Gastroesophageal sphincter (tissue), 3 donors: ENCODE results near the gene IL4I1.

Experiments used
- CTCF ChIP-seq, 4 experiments: fragments of 200-600 bp in 2 of 4; fragments of 450-650 bp in 2 of 4; sonication (generic) in 1 of 4; IDR thresholded peaks; one replicate each; pipeline ENCODE4 v1.5.1; 2017 to 2019; ENCODE audit warnings: antibody characterized with exemption in 4 of 4, mild to moderate bottlenecking in 2 of 4, moderate library complexity in 2 of 4
- EP300 ChIP-seq: sonication (generic); formaldehyde crosslinking; IDR thresholded peaks from one replicate; pipeline ENCODE4 v1.6.1; 2017; ENCODE audit warnings: antibody characterized with exemption, mild to moderate bottlenecking
- POLR2A ChIP-seq, 2 donors: fragments of 450-650 bp; IDR thresholded peaks; one replicate each; pipeline ENCODE4 v1.6.1; 2017; ENCODE audit warnings: antibody characterized with exemption in 2 of 2, mild to moderate bottlenecking in 2 of 2, moderate library complexity in 1 of 2

GRCh38 chr19:49870309-49870901 lies 26.3 kb downstream of the IL4I1 start:
- TF ChIP-seq CTCF (IDR thresholded peaks at IDR 0.05) (no peak), POLR2A (IDR thresholded peaks at IDR 0.05) (no peak), EP300 (no peak)
